T-helper 1 cell treated with Interleukin-12 subunit alpha and Interleukin-12 subunit beta and Interleukin-4 antibody, amounts not matched to agents 30 μg/mL and 1 μg/mL, for 36 hours (primary cell): Measurements from ENCODE around the gene GNA14.

ENCODE experiments used
- H3K27ac Mint-ChIP-seq: one replicate; pipeline ENCODE4 v1.8.0; 2021; ENCODE audit warnings: mild to moderate bottlenecking, mixed read lengths
- H3K27me3 Mint-ChIP-seq: one replicate; pipeline ENCODE4 v1.8.0; 2021; ENCODE audit warnings: low read depth, mixed read lengths
- H3K36me3 Mint-ChIP-seq: one replicate; pipeline ENCODE4 v1.8.0; 2021; ENCODE audit warnings: low read depth, mixed read lengths
- H3K4me1 Mint-ChIP-seq: one replicate; pipeline ENCODE4 v1.8.0; 2021; ENCODE audit warnings: low read depth, mixed read lengths
- H3K4me3 Mint-ChIP-seq: one replicate; pipeline ENCODE4 v1.8.0; 2021; ENCODE audit warnings: mild to moderate bottlenecking, moderate library complexity, mixed read lengths
- H3K9me3 Mint-ChIP-seq: one replicate; pipeline ENCODE4 v1.8.0; 2021; ENCODE audit warnings: mixed read lengths

Gene GNA14

DNA sequence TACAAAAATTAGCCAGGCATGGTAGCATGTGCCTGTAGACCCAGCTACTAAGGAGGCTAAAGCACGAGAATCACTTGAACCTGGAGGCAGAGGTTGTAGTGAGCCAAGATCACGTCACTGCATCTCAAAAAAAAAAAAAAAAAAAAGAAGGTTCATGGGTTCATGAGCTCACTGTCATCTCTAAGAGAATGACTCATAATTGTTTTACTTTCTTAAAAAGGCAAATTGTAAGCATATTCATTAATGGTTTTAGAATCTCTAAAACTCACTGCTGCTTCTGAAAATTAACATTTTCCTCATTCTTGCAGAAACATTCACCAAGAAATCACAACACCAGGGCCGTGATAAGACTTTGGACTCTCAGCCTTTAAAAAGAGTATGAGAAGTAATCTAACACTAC lies 103.6 kb downstream of the GNA14 start:
- Mint-ChIP-seq H3K4me3 (no peak overlapping the region), H3K36me3 (no peaks in the 10 kb centered on the region), H3K27ac (no peak overlapping the region), H3K4me1 (no peaks in the 10 kb centered on the region), H3K9me3 (peaks cover 30% of the 10 kb centered on the region), H3K27me3 (no peaks in the 10 kb centered on the region)

GRCh38 chr9:77543131-77543822 lies 104.8 kb downstream of the GNA14 start:
- Mint-ChIP-seq H3K9me3 (peaks cover 30% of the 10 kb centered on the region), H3K4me3 (no peak overlapping the region), H3K27ac (no peak overlapping the region), H3K36me3 (no peaks in the 10 kb centered on the region), H3K4me1 (no peaks in the 10 kb centered on the region), H3K27me3 (no peaks in the 10 kb centered on the region)

DNA sequence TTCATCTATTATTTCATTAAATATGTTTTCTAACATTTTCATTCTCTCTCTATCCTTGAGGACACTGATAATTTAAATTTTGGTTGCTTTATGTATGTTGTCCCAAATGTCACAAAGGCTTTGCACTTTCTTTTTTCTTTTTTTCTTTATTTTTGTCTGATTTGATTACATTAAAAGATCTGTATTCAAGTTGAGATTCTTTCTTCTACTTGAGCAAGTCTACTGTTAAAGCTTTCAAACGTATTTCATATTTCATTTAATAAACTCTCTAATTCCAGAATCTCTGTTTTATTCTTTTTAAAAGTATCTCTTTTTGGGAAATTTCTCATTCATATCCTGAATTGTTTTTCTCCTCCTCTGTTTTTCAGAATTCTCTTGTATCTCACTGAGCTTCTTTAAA lies 106.5 kb downstream of the GNA14 start:
- no peaks in the 10 kb centered on the region for H3K36me3 Mint-ChIP-seq
- no peaks in the 10 kb centered on the region for H3K27me3 Mint-ChIP-seq
- peaks cover 30% of the 10 kb centered on the region for H3K9me3 Mint-ChIP-seq
- H3K4me3 Mint-ChIP-seq, result no peak overlapping the region
- no peaks in the 10 kb centered on the region for H3K4me1 Mint-ChIP-seq
- no peak overlapping the region for H3K27ac Mint-ChIP-seq

DNA sequence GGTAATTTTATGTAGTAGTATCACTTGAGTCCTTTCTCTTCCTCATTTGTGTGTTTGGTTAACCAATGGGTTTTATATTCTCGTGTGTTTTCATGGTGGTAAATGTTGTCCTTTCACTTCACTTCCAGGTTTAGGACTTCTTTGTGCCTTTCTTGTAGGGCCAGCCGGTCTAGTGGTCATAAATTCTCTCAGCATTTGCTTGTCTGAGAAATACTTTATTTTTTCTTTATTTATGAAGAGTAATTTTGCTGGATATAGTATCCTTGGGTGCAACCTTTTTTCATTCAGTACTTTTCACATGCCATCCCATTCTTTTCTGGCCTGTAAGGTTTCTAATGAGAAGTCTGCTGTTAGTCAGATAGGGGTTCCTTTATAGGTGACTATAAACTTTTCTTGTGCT lies 107.1 kb downstream of the GNA14 start:
- H3K27me3 Mint-ChIP-seq, result no peaks in the 10 kb centered on the region
- H3K36me3 Mint-ChIP-seq, result no peaks in the 10 kb centered on the region
- H3K27ac Mint-ChIP-seq, result no peak overlapping the region

DNA sequence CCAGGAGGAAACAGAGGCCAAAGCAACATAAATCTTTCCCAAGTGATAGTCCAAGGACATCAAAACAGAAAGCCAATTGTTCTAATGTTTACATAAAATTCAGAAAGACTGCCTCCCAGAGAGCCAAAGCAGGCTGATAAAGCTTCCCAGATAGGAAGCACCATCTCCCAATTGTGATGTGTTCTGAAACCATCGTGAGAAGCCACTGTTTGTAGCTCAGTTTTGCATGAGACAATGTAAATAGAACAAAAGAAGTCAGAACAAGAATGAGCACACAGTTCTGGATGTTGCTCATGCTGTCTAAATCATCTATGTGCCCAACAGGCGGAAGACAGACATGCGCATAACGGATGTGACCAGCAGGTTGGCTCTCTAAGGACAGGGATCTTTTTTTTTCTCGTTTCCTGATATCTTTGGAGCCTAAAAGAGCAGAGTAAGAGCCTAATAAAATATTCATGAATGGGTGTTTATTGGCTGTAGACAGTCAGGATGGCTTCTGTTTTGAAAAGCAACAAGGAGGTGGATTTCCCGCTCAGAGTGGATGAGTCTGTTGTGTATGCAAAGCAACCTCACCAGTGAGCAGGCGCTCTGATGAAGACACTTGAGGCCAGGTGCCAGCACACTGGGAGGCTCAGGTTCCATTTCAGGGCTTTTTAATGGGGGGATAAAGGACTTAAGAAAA lies 113.6 kb downstream of the GNA14 start:
- no peaks in the 10 kb centered on the region for H3K27me3 Mint-ChIP-seq
- no peaks in the 10 kb centered on the region for H3K4me1 Mint-ChIP-seq
- H3K36me3 Mint-ChIP-seq, result no peaks in the 10 kb centered on the region
- H3K27ac Mint-ChIP-seq, result no peak overlapping the region
- no peak overlapping the region for H3K4me3 Mint-ChIP-seq
- H3K9me3 Mint-ChIP-seq, result no peaks in the 10 kb centered on the region

More for the DNA sequence above, 107.1 kb downstream of the GNA14 start:
- H3K4me3 Mint-ChIP-seq, result no peak overlapping the region
- no peaks in the 10 kb centered on the region for H3K4me1 Mint-ChIP-seq
- H3K9me3 Mint-ChIP-seq, result peaks cover 30% of the 10 kb centered on the region

DNA sequence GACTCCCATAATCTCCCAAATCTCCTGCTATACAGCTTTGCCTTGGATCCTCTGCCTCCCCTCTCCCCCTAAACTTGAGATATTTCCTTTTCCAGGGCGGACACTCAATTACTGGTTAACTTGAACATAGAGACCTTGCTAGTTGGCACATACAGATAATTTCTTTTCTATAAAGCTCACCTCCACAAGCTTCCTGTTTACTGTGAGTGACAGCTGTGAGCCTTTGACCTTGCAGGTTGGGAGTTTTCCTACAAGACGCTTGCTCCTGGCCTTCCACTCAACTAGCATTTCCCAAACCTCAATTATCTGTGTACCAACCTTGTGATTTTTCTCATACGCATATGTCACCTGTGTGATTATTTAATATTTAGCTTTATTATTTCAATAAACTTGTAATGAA lies 114.5 kb downstream of the GNA14 start:
- Mint-ChIP-seq H3K4me3 (no peak overlapping the region), H3K27me3 (no peaks in the 10 kb centered on the region), H3K36me3 (no peaks in the 10 kb centered on the region), H3K4me1 (no peaks in the 10 kb centered on the region), H3K9me3 (no peaks in the 10 kb centered on the region), H3K27ac (no peak overlapping the region)

DNA sequence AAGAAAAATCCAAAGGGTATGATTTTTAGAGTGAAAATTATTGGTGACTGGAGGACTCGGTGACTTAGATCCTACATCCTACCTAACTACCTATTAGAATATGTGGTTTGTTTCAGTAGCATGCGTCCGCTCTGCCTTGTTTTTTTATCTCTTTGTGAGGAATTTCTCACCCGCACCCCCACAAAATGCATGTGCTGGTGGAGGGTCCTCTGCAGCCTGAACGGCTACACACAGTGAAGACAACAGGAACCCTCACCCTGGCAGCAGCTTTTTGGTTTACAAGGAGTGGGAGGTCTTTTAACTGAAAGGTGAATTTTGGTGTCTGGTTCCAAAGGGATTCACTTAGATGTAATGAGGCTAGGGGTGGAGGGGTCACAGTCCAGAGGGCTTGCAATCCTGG lies 115.5 kb downstream of the GNA14 start:
- H3K27me3 Mint-ChIP-seq, result no peaks in the 10 kb centered on the region
- no peak overlapping the region for H3K4me3 Mint-ChIP-seq
- no peaks in the 10 kb centered on the region for H3K36me3 Mint-ChIP-seq
- no peaks in the 10 kb centered on the region for H3K9me3 Mint-ChIP-seq
- no peak overlapping the region for H3K27ac Mint-ChIP-seq
- no peaks in the 10 kb centered on the region for H3K4me1 Mint-ChIP-seq

GRCh38 chr9:77531400-77531799 lies 116.7 kb downstream of the GNA14 start:
- no peak overlapping the region for H3K27ac Mint-ChIP-seq
- no peaks in the 10 kb centered on the region for H3K4me1 Mint-ChIP-seq
- H3K4me3 Mint-ChIP-seq, result no peak overlapping the region
- no peaks in the 10 kb centered on the region for H3K9me3 Mint-ChIP-seq
- no peaks in the 10 kb centered on the region for H3K27me3 Mint-ChIP-seq
- H3K36me3 Mint-ChIP-seq, result no peaks in the 10 kb centered on the region

DNA sequence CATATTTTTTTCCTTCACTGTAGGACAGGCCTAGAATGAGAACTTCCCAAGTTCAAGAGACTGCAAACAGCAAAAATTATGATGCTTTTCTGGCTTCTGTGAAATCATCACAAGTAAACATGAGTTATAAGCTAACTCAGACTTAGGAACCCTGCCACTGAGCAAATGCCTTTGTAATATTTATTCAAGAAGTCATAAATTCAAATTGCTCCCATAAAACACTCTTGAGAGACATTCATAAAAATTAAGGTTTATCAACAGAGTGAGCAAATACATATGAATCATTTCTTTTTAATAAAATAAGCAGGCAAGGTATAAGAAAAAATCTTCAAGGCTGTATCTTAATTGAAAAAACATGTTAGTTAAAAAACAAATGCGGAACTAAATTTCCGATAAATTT lies 124.2 kb downstream of the GNA14 start:
- Mint-ChIP-seq H3K4me1 (no peaks in the 10 kb centered on the region), H3K4me3 (no peak overlapping the region), H3K36me3 (no peaks in the 10 kb centered on the region), H3K27ac (no peak overlapping the region), H3K9me3 (no peaks in the 10 kb centered on the region), H3K27me3 (no peaks in the 10 kb centered on the region)

DNA sequence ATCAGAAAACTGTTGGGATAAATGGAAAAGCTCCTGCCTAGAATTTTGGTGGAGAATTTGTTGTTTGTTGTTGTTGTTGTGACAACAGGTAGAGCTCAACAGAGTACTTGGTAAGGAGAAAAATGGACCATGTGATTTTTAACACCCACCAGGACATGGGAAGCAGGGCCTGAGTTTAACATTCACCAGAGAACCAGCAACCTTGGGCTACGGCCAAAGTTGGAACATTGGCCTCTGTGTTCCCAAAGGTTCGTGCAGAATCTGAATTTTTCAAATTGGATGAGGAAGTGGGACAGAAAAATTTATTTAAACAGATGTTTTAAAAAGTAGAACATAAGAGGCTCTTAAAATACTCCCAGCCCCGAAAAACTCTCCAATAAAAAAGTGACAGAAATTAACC lies 127.0 kb downstream of the GNA14 start:
- H3K4me1 Mint-ChIP-seq, result no peaks in the 10 kb centered on the region
- H3K4me3 Mint-ChIP-seq, result no peak overlapping the region
- H3K27me3 Mint-ChIP-seq, result no peaks in the 10 kb centered on the region
- no peaks in the 10 kb centered on the region for H3K9me3 Mint-ChIP-seq
- no peak overlapping the region for H3K27ac Mint-ChIP-seq
- H3K36me3 Mint-ChIP-seq, result no peaks in the 10 kb centered on the region

GRCh38 chr9:77518688-77519087 lies 129.4 kb downstream of the GNA14 start:
- H3K4me3 Mint-ChIP-seq, result no peak overlapping the region
- H3K27ac Mint-ChIP-seq, result no peak overlapping the region
- no peaks in the 10 kb centered on the region for H3K36me3 Mint-ChIP-seq
- H3K27me3 Mint-ChIP-seq, result no peaks in the 10 kb centered on the region
- H3K9me3 Mint-ChIP-seq, result no peaks in the 10 kb centered on the region
- H3K4me1 Mint-ChIP-seq, result peaks cover 2% of the 10 kb centered on the region

DNA sequence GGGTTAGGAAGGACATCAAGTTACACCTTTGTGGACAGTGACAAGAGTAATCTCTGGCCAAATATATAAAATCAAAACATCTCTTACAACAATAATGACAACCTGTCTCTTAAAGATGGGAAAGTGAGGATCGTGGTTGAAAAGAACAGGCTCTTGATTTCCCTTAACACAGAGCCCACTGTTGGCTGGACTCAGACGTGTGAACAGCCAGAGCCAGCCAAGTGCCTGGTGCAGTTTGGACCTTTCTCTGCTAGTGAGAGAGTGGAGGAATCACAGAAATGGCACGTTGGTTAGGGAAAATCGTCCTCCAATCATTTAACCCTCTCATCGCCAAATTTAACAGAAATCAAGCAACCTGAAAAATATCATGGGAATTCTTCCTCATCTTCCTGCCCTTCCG lies 131.3 kb downstream of the GNA14 start:
- Mint-ChIP-seq H3K36me3 (no peaks in the 10 kb centered on the region), H3K9me3 (no peaks in the 10 kb centered on the region), H3K4me3 (no peak overlapping the region), H3K27me3 (no peaks in the 10 kb centered on the region), H3K27ac (no peak overlapping the region), H3K4me1 (peaks cover 2% of the 10 kb centered on the region)

- Mint-ChIP-seq H3K4me3 (no peak overlapping the region), H3K9me3 (no peaks in the 10 kb centered on the region), H3K27ac (no peak overlapping the region), H3K27me3 (no peaks in the 10 kb centered on the region), H3K36me3 (no peaks in the 10 kb centered on the region), H3K4me1 (peaks cover 2% of the 10 kb centered on the region)
Observed at GRCh38 chr9:77514886-77515711, 133.0 kb downstream of the GNA14 start.

DNA sequence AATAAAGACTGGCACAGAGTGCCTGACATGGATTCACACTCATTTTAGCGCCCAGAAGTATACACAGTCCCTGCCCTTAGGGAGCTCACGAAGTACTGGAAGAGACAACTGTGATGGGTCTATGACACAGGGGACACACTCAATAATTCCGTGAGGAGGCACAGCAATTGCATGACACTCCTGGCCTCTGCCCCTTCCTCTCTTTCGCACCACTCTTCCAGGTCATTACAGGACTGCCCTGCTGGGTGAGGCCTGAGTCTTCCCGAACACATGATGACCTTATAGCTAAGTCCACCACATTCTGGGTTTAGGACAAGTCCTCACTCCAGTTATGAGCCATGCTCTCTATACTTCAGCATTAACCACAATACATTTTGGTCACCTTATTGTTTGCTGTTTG lies 134.7 kb downstream of the GNA14 start:
- no peaks in the 10 kb centered on the region for H3K27me3 Mint-ChIP-seq
- H3K9me3 Mint-ChIP-seq, result no peaks in the 10 kb centered on the region
- peaks cover 2% of the 10 kb centered on the region for H3K4me1 Mint-ChIP-seq
- H3K36me3 Mint-ChIP-seq, result no peaks in the 10 kb centered on the region
- H3K4me3 Mint-ChIP-seq, result no peak overlapping the region
- H3K27ac Mint-ChIP-seq, result no peak overlapping the region

- no peak overlapping the region for H3K4me3 Mint-ChIP-seq
- no peaks in the 10 kb centered on the region for H3K36me3 Mint-ChIP-seq
- H3K27me3 Mint-ChIP-seq, result no peaks in the 10 kb centered on the region
- no peak overlapping the region for H3K27ac Mint-ChIP-seq
- H3K4me1 Mint-ChIP-seq, result peaks cover 2% of the 10 kb centered on the region
- H3K9me3 Mint-ChIP-seq, result no peaks in the 10 kb centered on the region
Observed at GRCh38 chr9:77512876-77513275, 135.2 kb downstream of the GNA14 start.
